Sigmoid colon (tissue), 4 donors: ENCODE results near the gene TROAP.

Experiments used
- POLR2A ChIP-seq, 2 donors: fragments of 450-650 bp; IDR thresholded peaks; one replicate each; pipeline ENCODE4 v1.6.1; 2016; ENCODE audit warnings: antibody characterized with exemption in 2 of 2, mild to moderate bottlenecking in 2 of 2, moderate library complexity in 2 of 2
- POLR2AphosphoS5 ChIP-seq, 4 donors: sonication (generic); formaldehyde crosslinking; IDR thresholded peaks; one replicate each; pipeline ENCODE4 v1.6.1; 2017; ENCODE audit warnings: antibody characterized with exemption in 4 of 4
- TF ChIP-seq, protein P1 (sequence below), 4 experiments: fragments of 450-650 bp in 3 of 4; fragments of 200-600 bp in 1 of 4; IDR thresholded peaks; one replicate each; pipeline ENCODE4 v1.5.1; 2016 to 2019; ENCODE audit warnings: antibody characterized with exemption in 4 of 4, mild to moderate bottlenecking in 3 of 4, moderate library complexity in 2 of 4

- TF ChIP-seq, protein P1, sequence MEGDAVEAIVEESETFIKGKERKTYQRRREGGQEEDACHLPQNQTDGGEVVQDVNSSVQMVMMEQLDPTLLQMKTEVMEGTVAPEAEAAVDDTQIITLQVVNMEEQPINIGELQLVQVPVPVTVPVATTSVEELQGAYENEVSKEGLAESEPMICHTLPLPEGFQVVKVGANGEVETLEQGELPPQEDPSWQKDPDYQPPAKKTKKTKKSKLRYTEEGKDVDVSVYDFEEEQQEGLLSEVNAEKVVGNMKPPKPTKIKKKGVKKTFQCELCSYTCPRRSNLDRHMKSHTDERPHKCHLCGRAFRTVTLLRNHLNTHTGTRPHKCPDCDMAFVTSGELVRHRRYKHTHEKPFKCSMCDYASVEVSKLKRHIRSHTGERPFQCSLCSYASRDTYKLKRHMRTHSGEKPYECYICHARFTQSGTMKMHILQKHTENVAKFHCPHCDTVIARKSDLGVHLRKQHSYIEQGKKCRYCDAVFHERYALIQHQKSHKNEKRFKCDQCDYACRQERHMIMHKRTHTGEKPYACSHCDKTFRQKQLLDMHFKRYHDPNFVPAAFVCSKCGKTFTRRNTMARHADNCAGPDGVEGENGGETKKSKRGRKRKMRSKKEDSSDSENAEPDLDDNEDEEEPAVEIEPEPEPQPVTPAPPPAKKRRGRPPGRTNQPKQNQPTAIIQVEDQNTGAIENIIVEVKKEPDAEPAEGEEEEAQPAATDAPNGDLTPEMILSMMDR (IDR thresholded peaks at IDR 0.05): no peak
- TF ChIP-seq POLR2A (IDR thresholded peaks at IDR 0.05) (no peak), POLR2AphosphoS5 (IDR thresholded peaks at IDR 0.05) (no peak)
These were observed 28.8 kb upstream of the TROAP start for GRCh38 chr12:49294086-49294803.
